HUES64 (cell line): ENCODE results near the gene MCAM. TPM values are rescaled to one million over a fixed set of nuclear protein-coding genes. Genes with fewer than 3 reads are reported as not detected.

Experiments
- H3K27ac ChIP-seq: 2 replicates; pipeline ENCODE4 v1.7.0; 2013; ENCODE audit warnings: low read depth, low read length, inconsistent platforms
- H3K27me3 ChIP-seq: 2 replicates; pipeline ENCODE4 v1.6.1; 2013; ENCODE audit warnings: mild to moderate bottlenecking, low read length; ENCODE audit not compliant: insufficient read depth
- H3K36me3 ChIP-seq: 2 replicates; pipeline ENCODE4 v1.6.1; 2013; ENCODE audit warnings: mild to moderate bottlenecking, low read length; ENCODE audit not compliant: insufficient read depth
- H3K4me1 ChIP-seq: 2 replicates; pipeline ENCODE4 v1.6.1; 2013; ENCODE audit warnings: mild to moderate bottlenecking, low read length, moderate library complexity; ENCODE audit not compliant: insufficient read depth
- H3K4me3 ChIP-seq: 2 replicates; pipeline ENCODE4 v1.5.1; 2013; ENCODE audit warnings: mild to moderate bottlenecking, low read length, moderate library complexity
- H3K9ac ChIP-seq: 2 replicates; pipeline ENCODE4 v1.6.1; 2013; ENCODE audit warnings: mild to moderate bottlenecking, low read depth, low read length
- H3K9me3 ChIP-seq: 2 replicates; pipeline ENCODE4 v1.6.1; 2013; ENCODE audit warnings: low read depth, low read length; ENCODE audit not compliant: insufficient read depth
- WGBS: fragments of 150-250, 120-280 bp; methylation state at CpG from one replicate; pipeline ENCODE4 v1.1.7; 2013; ENCODE audit warnings: missing lambda C conversion rate; 5-methylcytosine and 5-hydroxymethylcytosine counted together
- polyA plus RNA-seq, 2 experiments: library from polyadenylated mRNA; stranded (reverse); fragments of 50-300 nt; gene quantifications; one replicate each; pipeline ENCODE4 v1.2.3, GENCODE V29; 2013

MCAM gene
- polyA plus RNA-seq (2013, experiment 1 of 2), result 13.1 TPM
- polyA plus RNA-seq (2013, experiment 2 of 2), result 12.7 TPM

DNA sequence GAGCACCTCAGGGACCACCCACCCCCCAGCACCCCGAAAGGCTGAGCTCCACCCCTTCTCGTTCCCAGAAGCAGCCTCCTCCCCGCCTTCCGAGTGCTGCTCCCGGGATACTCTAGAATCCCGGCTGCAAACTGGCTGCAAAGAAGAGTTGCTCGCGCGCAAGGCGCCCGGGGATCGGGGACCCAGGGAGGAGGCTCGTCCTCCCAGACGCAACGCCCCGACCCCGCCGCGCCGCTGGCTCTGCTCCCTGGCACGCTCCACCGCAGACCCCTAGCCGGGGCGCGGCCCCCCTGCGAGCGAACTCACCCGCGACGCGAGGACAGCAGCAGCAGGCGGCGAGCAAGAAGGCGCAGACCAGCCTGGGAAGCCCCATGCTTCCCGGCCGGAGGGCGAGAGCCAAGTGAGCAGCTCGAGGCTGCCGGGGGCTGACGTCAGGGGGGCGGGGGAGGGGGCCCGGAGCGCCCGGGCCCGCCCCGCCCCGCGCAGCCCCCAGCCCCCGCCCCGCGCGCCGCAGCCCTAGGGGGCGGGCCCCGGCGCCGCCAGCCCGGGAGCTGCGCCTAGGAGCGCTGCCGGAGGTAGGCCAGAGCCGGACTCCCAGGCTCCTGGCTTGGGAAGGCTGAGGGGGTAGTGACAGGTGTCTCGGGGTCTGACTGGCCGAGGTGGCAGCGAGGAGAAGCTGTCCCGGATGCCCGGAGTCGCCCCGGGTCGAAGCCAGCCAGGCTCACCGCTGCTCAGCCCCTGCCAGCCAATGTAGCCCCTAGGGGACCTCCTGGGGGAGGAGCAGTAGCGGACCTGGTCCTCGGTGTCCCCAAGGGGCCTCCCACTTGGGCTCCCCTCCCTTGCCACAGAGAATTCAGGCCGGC is at the start of gene MCAM:
TSS of gene MCAM (minus strand) at position 402 of the 863 bp plus-strand sequence. CDS start at position 373, 29 bp downstream.
- Histone ChIP-seq H3K36me3 (peaks cover 24% of the 10 kb centered on the region), H3K4me1 (peaks cover 41% of the 10 kb centered on the region), H3K27ac (peak within 1 kb of the TSS; percentile 2; the same call in 1 of the 2 replicates), H3K9ac (peak within 1 kb of the TSS; percentile 68), H3K4me3 (peak within 1 kb of the TSS; percentile 70), H3K9me3 (no peaks in the 10 kb centered on the region), H3K27me3 (peaks cover 34% of the 10 kb centered on the region)
- 1% methylated on average over 74 of the region's 74 CpGs for WGBS

GRCh38 chr11:119365071-119365591 is 48.2 kb upstream of the MCAM start:
- Histone ChIP-seq H3K27ac (no peak overlapping the region), H3K4me1 (peaks cover 37% of the 10 kb centered on the region), H3K4me3 (no peak overlapping the region), H3K36me3 (no peaks in the 10 kb centered on the region), H3K9me3 (no peaks in the 10 kb centered on the region), H3K27me3 (peaks cover 40% of the 10 kb centered on the region), H3K9ac (no peak overlapping the region)
- WGBS, result 77% methylated on average over 6 of the region's 6 CpGs

GRCh38 chr11:119363851-119364590 is 47.1 kb upstream of the MCAM start:
- Histone ChIP-seq H3K36me3 (0 out of 2 replicates have a peak, but pooled peaks cover 4% of the 10 kb centered on the region), H3K4me1 (peaks cover 41% of the 10 kb centered on the region), H3K9ac (no peak overlapping the region), H3K27me3 (peaks cover 40% of the 10 kb centered on the region), H3K9me3 (no peaks in the 10 kb centered on the region), H3K27ac (no peak overlapping the region), H3K4me3 (peak overlapping the region; percentile 50)
- 4% methylated on average over 88 of the region's 88 CpGs for WGBS

DNA sequence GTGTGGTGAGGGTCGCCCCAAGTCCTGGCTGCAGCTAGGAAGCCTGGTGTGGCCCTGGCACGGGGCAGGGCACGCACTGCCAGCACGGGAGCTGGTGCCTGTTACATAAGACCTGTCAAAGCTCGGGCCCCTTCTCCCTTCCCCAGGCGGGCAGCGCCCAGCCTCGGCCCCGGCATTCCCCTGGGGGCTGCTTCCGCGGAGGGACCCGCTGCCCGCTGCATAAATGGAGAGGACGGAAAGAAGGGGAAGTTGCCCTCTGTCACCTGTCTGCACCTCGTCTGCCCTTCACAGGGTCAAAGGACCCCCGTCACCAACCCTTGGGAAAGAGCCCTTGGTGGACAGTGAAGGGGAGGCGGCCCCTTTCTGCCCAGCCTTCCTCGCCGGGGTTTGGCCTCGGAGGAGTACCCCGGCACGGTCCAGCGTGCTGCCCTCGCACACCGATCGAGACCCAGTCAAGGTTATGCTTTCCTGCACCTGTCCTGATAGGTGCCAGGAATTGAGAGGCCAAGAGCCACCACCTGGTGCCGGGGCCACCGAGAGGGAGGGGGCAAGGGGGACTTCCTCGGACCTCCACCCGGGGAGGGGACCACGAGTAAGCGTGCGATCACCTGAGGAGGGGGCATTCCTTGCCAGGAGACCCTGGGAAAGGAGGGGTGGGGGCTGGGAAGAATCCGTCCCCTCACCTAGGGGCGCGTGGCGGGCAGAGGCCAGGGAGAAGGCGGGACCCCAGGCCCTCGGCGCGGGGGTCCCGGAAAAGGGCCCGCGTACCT is 46.3 kb upstream of the MCAM start:
- Histone ChIP-seq H3K36me3 (0 out of 2 replicates have a peak, but pooled peaks cover 9% of the 10 kb centered on the region), H3K4me3 (peak overlapping the region; percentile 50), H3K27me3 (peaks cover 40% of the 10 kb centered on the region), H3K27ac (no peak overlapping the region), H3K9ac (no peak overlapping the region), H3K9me3 (no peaks in the 10 kb centered on the region), H3K4me1 (peaks cover 41% of the 10 kb centered on the region)
- WGBS, result 52% methylated on average over 44 of the region's 44 CpGs

DNA sequence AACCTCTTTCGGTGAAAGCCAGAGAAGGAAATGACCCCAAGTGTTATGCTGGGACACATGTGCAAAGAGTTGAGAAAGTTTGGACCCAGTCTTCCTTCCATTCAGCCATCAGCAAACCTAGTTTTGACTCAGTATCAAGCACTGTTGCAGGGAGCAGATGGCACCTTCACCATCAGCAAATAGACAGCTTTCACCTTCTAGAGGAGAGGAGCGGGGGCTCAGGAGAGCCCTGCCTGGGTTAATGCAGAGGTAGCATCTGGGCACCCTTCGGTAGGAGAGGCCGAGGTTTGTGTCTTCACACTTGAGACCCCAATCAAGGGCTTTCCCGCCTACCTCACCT is 45.8 kb upstream of the MCAM start:
- 94% methylated on average over 5 of the region's 5 CpGs for WGBS
- H3K9ac ChIP-seq, result no peak overlapping the region
- H3K27ac ChIP-seq, result no peak overlapping the region
- H3K9me3 ChIP-seq, result no peaks in the 10 kb centered on the region
- peaks cover 41% of the 10 kb centered on the region for H3K4me1 ChIP-seq
- H3K4me3 ChIP-seq, result no peak overlapping the region
- 0 out of 2 replicates have a peak, but pooled peaks cover 13% of the 10 kb centered on the region for H3K36me3 ChIP-seq
- peaks cover 40% of the 10 kb centered on the region for H3K27me3 ChIP-seq

DNA sequence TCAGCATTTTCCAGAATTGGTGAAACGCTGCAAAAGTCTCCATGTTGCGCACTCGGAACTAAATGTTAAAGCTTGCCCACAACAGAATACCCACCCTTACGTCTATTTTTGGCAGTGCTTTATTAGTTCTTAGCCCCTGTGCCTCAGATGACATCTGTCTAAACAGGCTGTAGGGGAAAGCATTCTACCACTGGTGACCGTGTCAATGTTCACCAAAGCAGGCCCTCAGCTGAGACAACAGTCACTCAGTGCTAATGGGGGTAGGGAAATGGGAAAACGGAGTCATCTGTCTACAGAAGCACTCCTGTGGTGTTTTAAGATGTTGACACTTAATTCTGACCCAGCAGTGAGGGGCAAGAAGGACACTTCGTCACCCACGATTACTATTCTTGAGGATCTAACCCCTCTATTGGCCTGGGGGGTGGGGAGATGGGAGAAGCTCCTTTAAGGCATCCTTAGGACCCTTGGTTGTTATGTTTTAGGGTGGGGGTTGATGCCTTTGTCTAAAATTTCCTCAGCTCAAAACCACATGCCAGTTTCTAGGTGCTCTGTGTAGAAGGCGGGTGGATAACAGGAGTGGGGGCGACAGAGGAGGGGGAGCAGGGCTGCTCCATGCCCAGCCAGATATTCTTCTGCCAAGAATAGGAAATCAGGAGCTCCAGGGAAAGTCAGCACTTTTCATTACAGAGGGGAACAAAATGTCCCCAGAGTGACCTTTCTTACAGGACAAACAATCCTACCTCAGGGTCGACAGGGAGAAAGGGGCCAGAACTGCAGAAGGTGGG is 45.2 kb upstream of the MCAM start:
- no peak overlapping the region for H3K4me3 ChIP-seq
- H3K27ac ChIP-seq, result no peak overlapping the region

DNA sequence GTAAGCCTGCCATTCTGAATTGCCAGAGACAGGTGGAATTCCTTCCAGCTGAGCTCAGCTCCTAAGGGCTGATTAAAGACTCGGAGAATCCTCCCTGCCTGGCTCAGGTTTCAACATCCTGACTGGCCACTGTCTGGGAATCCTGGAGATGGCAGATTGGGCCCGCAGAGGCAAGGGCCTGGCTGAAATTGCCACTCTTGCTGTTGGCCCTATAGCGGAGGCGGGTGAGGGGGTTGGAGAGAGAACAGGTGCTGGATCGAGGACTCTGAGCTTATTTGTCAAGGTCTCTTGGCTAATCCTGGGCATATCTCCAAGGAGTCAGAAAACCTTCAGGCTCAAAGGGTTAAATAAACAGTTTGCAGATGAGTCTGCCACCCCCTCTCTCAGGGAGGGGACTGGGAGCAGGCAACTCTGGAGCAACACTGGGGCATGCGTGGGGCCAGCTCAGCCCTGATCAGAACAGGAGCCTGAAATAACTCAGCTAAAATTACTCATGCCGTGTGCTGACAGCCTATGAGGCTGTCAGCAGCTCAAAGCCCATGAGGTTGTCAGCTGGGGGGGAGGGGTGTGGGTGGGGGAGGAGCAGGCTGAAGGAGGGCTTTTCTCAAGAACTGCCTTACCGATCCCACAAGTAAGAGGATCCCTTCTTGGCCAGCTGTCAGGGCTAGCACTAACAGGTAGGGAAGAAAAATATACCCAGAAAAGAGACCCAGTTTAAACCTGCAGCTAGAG is 44.3 kb upstream of the MCAM start:
- no peak overlapping the region for H3K9ac ChIP-seq
- H3K4me3 ChIP-seq, result peak overlapping the region; percentile 35
- peak overlapping the region; percentile 58; the same call in 1 of the 2 replicates for H3K27ac ChIP-seq
- no peaks in the 10 kb centered on the region for H3K9me3 ChIP-seq
- peaks cover 41% of the 10 kb centered on the region for H3K4me1 ChIP-seq
- peaks cover 40% of the 10 kb centered on the region for H3K27me3 ChIP-seq
- H3K36me3 ChIP-seq, result 0 out of 2 replicates have a peak, but pooled peaks cover 14% of the 10 kb centered on the region
- 5% methylated on average over 8 of the region's 8 CpGs for WGBS

More for the DNA sequence above, 45.2 kb upstream of the MCAM start:
- no peaks in the 10 kb centered on the region for H3K9me3 ChIP-seq
- peaks cover 40% of the 10 kb centered on the region for H3K27me3 ChIP-seq
- peaks cover 41% of the 10 kb centered on the region for H3K4me1 ChIP-seq
- H3K36me3 ChIP-seq, result 0 out of 2 replicates have a peak, but pooled peaks cover 14% of the 10 kb centered on the region
- H3K9ac ChIP-seq, result no peak overlapping the region
- WGBS, result 71% methylated on average over 11 of the region's 11 CpGs

DNA sequence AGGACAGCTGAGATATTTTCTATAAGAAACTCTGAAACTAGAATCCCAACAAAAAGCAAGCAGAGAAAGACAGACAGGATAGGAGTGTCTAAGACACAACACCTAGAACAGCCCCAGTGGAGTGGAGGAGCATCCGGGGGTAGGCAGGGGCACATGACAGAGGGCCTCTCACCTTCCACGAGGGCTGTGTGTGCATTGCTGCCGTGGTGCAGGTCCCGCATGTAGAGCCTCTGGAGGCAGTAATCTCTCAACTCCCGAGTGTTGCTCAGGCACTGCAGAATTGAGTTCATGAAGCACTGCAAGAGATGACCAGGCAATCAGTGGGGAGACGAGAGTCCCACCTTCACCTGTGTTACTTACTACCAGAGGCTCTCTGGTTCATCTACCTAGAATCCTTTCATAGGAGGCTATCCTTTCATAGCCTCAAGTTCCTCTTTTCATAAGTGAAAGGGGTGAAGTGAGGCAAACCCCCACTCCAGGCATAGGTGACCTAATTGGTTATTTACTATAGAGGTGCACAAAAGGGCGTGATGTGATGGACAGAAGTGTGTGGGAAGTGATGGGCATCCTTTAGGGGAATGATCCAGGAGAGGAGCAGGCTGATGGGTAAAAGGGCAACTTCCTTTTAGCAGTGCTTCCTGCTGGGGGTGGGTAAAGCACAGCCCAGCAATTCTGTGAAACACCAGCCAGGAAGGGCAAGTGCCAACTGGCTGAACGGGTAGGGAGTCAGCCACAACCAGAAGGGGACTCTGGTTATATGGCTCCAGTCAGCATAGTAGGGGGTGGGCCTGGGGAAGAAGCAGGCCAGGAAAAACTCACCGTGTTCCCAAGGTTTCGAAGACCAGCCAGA is 42.7 kb upstream of the MCAM start:
- no peak overlapping the region for H3K4me3 ChIP-seq
- no peak overlapping the region for H3K9ac ChIP-seq
- no peaks in the 10 kb centered on the region for H3K9me3 ChIP-seq
- no peak overlapping the region for H3K27ac ChIP-seq
- H3K4me1 ChIP-seq, result peaks cover 39% of the 10 kb centered on the region
- 91% methylated on average over 10 of the region's 10 CpGs for WGBS
- H3K36me3 ChIP-seq, result 0 out of 2 replicates have a peak, but pooled peaks cover 14% of the 10 kb centered on the region
- peaks cover 34% of the 10 kb centered on the region for H3K27me3 ChIP-seq

DNA sequence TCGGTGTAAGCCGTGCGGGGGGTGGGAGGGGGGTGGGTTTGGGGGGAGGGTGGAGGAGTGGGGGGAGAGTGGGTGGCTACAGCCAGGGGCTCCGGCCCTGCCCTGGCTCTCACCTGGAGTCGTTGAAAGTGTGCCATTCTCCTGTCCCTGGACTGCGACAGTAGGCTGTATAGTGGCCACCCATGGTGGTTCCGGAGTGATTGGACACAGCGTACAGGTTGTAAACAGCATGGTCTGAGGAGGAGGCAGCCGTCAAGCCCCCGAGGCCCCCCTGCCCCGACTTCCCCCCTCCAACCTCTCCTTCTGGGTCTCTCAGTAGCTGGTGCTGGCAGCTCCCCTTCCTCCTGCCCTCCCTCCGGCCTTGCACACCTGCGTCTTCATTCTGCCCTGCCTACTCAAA is 40.1 kb upstream of the MCAM start:
- 0 out of 2 replicates have a peak, but pooled peaks cover 14% of the 10 kb centered on the region for H3K36me3 ChIP-seq
- peaks cover 26% of the 10 kb centered on the region for H3K4me1 ChIP-seq
- peak overlapping the region; percentile 76 for H3K4me3 ChIP-seq
- no peak overlapping the region for H3K27ac ChIP-seq
- WGBS, result 77% methylated on average over 10 of the region's 13 CpGs
- H3K27me3 ChIP-seq, result peaks cover 10% of the 10 kb centered on the region; the same call in 1 of the 2 replicates
- no peaks in the 10 kb centered on the region for H3K9me3 ChIP-seq
- H3K9ac ChIP-seq, result no peak overlapping the region
